Tibial nerve (tissue), 4 donors: ENCODE data around the gene MAP3K4. TPM values are rescaled to one million over a fixed set of nuclear protein-coding genes. Genes with fewer than 3 reads are reported as not detected.

Experiments used
- DNase-seq, 2 donors: peaks; one replicate each; pipeline ENCODE4 v3.0.0-alpha.2; 2019; ENCODE audit warnings: low spot score in 2 of 2
- H3K27ac ChIP-seq, 4 donors: fragments of 200-600 bp; sonication (generic) in 3 of 4; one replicate each; pipeline ENCODE4 v1.5.1; 2017 to 2019; ENCODE audit warnings: mild to moderate bottlenecking in 1 of 4
- H3K27me3 ChIP-seq, 2 donors: fragments of 200-600 bp; sonication (generic) in 1 of 2; one replicate each; pipeline versions ENCODE4 v1.5.1 to v1.6.0; 2017 to 2019
- H3K36me3 ChIP-seq, 3 donors: fragments of 200-600 bp; sonication (generic); one replicate each; pipeline ENCODE4 v1.5.1; 2018 to 2019
- H3K4me1 ChIP-seq, 4 donors: fragments of 200-600 bp; sonication (generic) in 3 of 4; one replicate each; pipeline ENCODE4 v1.5.1; 2017 to 2019
- H3K4me3 ChIP-seq, 4 donors: fragments of 200-600 bp; sonication (generic) in 3 of 4; one replicate each; pipeline ENCODE4 v1.5.1; 2017 to 2019; ENCODE audit warnings: mild to moderate bottlenecking in 1 of 4, moderate library complexity in 1 of 4
- H3K9me3 ChIP-seq, 4 donors: fragments of 200-600 bp; sonication (generic) in 3 of 4; one replicate each; pipeline ENCODE4 v1.5.1; 2017 to 2019
- EP300 ChIP-seq, 2 donors: sonication (generic); formaldehyde crosslinking; IDR thresholded peaks; one replicate each; pipeline ENCODE4 v1.6.1; 2017; ENCODE audit warnings: antibody characterized with exemption in 2 of 2, mild to moderate bottlenecking in 1 of 2
- POLR2A ChIP-seq, 2 donors: fragments of 450-650 bp; IDR thresholded peaks; one replicate each; pipeline ENCODE4 v1.6.1; 2017; ENCODE audit warnings: antibody characterized with exemption in 2 of 2, mild to moderate bottlenecking in 2 of 2, moderate library complexity in 2 of 2
- WGBS, 2 donors: methylation state at CpG; one replicate each; pipeline ENCODE4 v1.1.5; 2018; 5-methylcytosine and 5-hydroxymethylcytosine counted together
- total RNA-seq, 4 donors: library from RNA; depleted of rRNA; stranded (reverse); fragments of >200 nt; gene quantifications; one replicate each; pipeline ENCODE4 v1.1.0, GENCODE V29; 2016
- TF ChIP-seq, protein P1 (sequence below), 5 experiments: fragments of 200-600 bp in 3 of 5; fragments of 450-650 bp in 2 of 5; sonication (generic) in 3 of 5; IDR thresholded peaks; one replicate each; pipeline ENCODE4 v1.5.1; 2016 to 2019; ENCODE audit warnings: antibody characterized with exemption in 5 of 5, mild to moderate bottlenecking in 3 of 5, moderate library complexity in 2 of 5

The MAP3K4 gene
- total RNA-seq, 4 donors from 2014 or later, result 42.9 to 63.0 (median 56.0) TPM

DNA sequence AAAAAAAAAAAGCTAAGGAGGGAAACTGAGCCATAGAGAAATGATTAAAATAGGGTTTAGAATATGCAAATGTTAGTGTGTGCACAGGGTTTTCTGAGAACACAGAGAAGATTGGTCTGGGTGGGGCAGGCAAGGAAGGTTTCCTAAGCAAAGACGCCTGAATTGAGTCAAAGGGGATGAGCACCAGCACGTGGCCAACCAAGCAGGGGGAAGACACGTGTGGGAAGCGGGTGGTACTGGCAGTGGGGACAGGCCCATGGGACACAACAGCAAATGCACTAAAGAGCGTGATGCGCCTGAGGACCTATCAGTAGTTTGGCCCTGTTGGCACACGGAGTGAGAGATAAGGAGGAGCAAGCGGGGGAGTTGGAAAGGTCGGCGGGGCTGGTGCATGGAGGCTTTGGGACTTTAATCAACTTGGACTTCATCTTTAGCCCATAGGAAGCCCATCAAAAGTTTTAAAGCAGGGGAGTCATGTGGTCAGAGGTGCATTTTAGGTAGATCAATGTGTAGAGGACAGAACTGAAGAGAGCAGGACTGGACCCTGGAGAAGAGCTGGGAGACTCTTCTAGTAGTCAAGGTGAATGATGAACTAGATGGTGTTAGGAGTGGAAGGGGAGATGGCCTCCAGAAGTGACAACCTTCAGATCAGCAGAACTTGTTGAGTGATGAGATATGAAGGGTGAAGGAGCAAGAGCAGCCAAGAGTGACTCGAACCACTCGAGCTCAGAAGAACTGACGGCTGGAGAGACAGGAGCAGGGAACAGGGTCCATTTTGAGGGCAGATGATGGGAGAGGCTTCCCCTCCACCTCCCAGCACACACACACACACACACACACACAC is 40.2 kb upstream of the MAP3K4 start:
- 86 to 91% methylated on average over 13 of the region's 13 CpGs for WGBS, 2 donors

GRCh38 chr6:160952633-160953281 is 38.8 kb upstream of the MAP3K4 start:
- 45 to 59% methylated on average over 11 of the region's 11 CpGs for WGBS, 2 donors
- Histone ChIP-seq H3K27me3 (no peaks in the 10 kb centered on the region), H3K36me3 (no peaks in the 10 kb centered on the region), H3K27ac (peak overlapping the region in 3 of 4 donors; percentile 29 to 70 (median 53)), H3K4me3 (peak overlapping the region in 1 of 4 donors; percentile 28), H3K9me3 (no peaks in the 10 kb centered on the region), H3K4me1 (peaks cover 0 to 23% (median 4%) of the 10 kb centered on the region in 4 donors)
- TF ChIP-seq POLR2A (IDR thresholded peaks at IDR 0.05) (no peak), EP300 (IDR thresholded peaks at IDR 0.05) (peak in 1 of 2 donors; percentile 16)
- DNase-seq, result no peak

More for the DNA sequence above, 40.2 kb upstream of the MAP3K4 start:
- Histone ChIP-seq H3K36me3 (no peaks in the 10 kb centered on the region), H3K27ac (peak overlapping the region in 2 of 4 donors; percentile 53 to 70), H3K4me1 (peaks cover 0 to 23% (median 4%) of the 10 kb centered on the region in 4 donors), H3K9me3 (no peaks in the 10 kb centered on the region), H3K4me3 (no peak overlapping the region), H3K27me3 (no peaks in the 10 kb centered on the region)
- TF ChIP-seq, protein P1, sequence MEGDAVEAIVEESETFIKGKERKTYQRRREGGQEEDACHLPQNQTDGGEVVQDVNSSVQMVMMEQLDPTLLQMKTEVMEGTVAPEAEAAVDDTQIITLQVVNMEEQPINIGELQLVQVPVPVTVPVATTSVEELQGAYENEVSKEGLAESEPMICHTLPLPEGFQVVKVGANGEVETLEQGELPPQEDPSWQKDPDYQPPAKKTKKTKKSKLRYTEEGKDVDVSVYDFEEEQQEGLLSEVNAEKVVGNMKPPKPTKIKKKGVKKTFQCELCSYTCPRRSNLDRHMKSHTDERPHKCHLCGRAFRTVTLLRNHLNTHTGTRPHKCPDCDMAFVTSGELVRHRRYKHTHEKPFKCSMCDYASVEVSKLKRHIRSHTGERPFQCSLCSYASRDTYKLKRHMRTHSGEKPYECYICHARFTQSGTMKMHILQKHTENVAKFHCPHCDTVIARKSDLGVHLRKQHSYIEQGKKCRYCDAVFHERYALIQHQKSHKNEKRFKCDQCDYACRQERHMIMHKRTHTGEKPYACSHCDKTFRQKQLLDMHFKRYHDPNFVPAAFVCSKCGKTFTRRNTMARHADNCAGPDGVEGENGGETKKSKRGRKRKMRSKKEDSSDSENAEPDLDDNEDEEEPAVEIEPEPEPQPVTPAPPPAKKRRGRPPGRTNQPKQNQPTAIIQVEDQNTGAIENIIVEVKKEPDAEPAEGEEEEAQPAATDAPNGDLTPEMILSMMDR (IDR thresholded peaks at IDR 0.05), result no peak
- TF ChIP-seq EP300 (IDR thresholded peaks at IDR 0.05) (no peak), POLR2A (IDR thresholded peaks at IDR 0.05) (no peak)
- DNase-seq, result no peak

GRCh38 chr6:160955508-160956295 is 35.9 kb upstream of the MAP3K4 start:
- H3K36me3 ChIP-seq, result no peaks in the 10 kb centered on the region
- peaks cover 0 to 15% (median 7%) of the 10 kb centered on the region in 4 donors for H3K4me1 ChIP-seq
- H3K9me3 ChIP-seq, result no peaks in the 10 kb centered on the region
- H3K27ac ChIP-seq, result peak overlapping the region in 2 of 4 donors; percentile 22 to 41
- WGBS, 2 donors, result 83 to 89% methylated on average over 13 of the region's 13 CpGs
- no peak for TF ChIP-seq POLR2A (IDR thresholded peaks at IDR 0.05)
- TF ChIP-seq EP300 (IDR thresholded peaks at IDR 0.05), result no peak
- TF ChIP-seq, protein P1 (IDR thresholded peaks at IDR 0.05), result no peak
- no peak for DNase-seq
- H3K4me3 ChIP-seq, result no peak overlapping the region
- H3K27me3 ChIP-seq, result no peaks in the 10 kb centered on the region

DNA sequence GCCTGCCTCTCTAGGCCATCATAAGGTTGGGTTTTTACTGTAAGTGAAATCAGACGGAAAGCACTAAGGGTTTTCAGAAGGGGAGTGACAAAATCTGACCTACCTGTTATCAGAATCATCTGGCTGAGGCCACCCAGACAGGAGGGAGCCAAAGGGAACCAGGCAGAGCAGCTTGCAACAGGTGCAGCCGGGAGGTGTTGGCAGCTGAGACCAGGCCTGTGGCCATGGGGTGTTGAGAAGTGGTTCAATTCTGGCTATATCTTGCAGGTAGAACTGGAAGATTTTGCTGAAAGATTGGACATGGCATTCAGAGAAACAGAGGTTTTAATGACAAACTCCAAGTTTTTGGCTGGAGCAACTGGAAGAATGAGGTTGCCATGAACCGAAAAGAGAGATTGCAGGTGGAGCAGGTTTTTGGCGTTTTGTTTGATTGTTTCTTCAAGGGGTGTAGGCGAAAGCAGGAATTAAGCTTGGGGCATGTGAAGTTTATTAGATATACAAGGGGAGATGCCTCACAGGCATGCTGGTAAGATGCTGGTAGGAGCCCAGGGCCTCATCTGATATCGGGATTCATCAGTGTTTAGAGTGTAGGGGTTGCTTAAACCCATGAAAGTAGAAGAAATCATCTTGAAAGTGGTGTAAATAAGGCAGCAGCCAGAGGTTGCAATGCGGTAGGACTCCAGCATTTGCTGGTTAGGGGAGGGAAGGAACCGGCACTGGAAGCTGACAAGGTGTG is 35.1 kb upstream of the MAP3K4 start:
- no peaks in the 10 kb centered on the region for H3K27me3 ChIP-seq
- no peak overlapping the region for H3K4me3 ChIP-seq
- no peaks in the 10 kb centered on the region for H3K9me3 ChIP-seq
- peaks cover 0 to 19% (median 5%) of the 10 kb centered on the region in 4 donors for H3K4me1 ChIP-seq
- H3K36me3 ChIP-seq, result no peaks in the 10 kb centered on the region
- 91 to 93% methylated on average over 8 of the region's 8 CpGs for WGBS, 2 donors
- no peak for DNase-seq
- peak overlapping the region in 1 of 4 donors; percentile 47 for H3K27ac ChIP-seq
- no peak for TF ChIP-seq EP300 (IDR thresholded peaks at IDR 0.05)
- no peak for TF ChIP-seq POLR2A (IDR thresholded peaks at IDR 0.05)

- no peak for TF ChIP-seq EP300 (IDR thresholded peaks at IDR 0.05)
- no peak for TF ChIP-seq POLR2A (IDR thresholded peaks at IDR 0.05)
- TF ChIP-seq, protein P1 (IDR thresholded peaks at IDR 0.05), result no peak
- H3K9me3 ChIP-seq, result no peaks in the 10 kb centered on the region
- peak overlapping the region; percentile 4 to 72 (median 39) for H3K27ac ChIP-seq
- H3K27me3 ChIP-seq, result no peaks in the 10 kb centered on the region
- no peaks in the 10 kb centered on the region for H3K36me3 ChIP-seq
- peaks cover 0 to 32% (median 10%) of the 10 kb centered on the region in 4 donors for H3K4me1 ChIP-seq
- no peak for DNase-seq
- 57 to 65% methylated on average over 7 of the region's 7 CpGs for WGBS, 2 donors
- H3K4me3 ChIP-seq, result no peak overlapping the region
These were observed 31.7 kb upstream of the MAP3K4 start for GRCh38 chr6:160959726-160960435.
